ENCODE measurements around the gene MUC6. TPM values are rescaled to one million over a fixed set of nuclear protein-coding genes. Genes with fewer than 3 reads are reported as not detected.

The MUC6 gene
- total and polyA plus RNA-seq, 12 donors, result 0.01 to 0.07 TPM; not detected in 10

GRCh38 chr11:992577-992976 is 43.9 kb downstream of the MUC6 start:
- H3K27me3 ChIP-seq, result no peaks in the 10 kb centered on the region
- H3K4me3 ChIP-seq, result no peak overlapping the region
- H3K9me3 ChIP-seq, result no peaks in the 10 kb centered on the region
- ATAC-seq (no peak), DNase-seq (no peak)
- no peak for TF ChIP-seq CTCF (IDR thresholded peaks at IDR 0.05)
- peaks cover 0 to 4% (median 0%) of the 10 kb centered on the region in 9 donors for H3K4me1 ChIP-seq
- 92 to 95% methylated on average over 16 of the region's 16 CpGs for WGBS, 2 donors
- H3K27ac ChIP-seq, result no peak overlapping the region
- intact Hi-C loops (cut with DNase I), result no loop called here
- H3K36me3 ChIP-seq, result peaks cover 0 to 92% (median 52%) of the 10 kb centered on the region in 9 donors

GRCh38 chr11:991711-992307 is 44.7 kb downstream of the MUC6 start:
- intact Hi-C loops (cut with DNase I), result no loop called here
- no peak overlapping the region for H3K27ac ChIP-seq
- ATAC-seq (no peak), DNase-seq (no peak)
- peaks cover 0 to 92% (median 53%) of the 10 kb centered on the region in 9 donors for H3K36me3 ChIP-seq
- H3K4me1 ChIP-seq, result peaks cover 0 to 6% (median 0%) of the 10 kb centered on the region in 9 donors
- no peak overlapping the region for H3K4me3 ChIP-seq
- no peaks in the 10 kb centered on the region for H3K27me3 ChIP-seq
- WGBS, 2 donors, result 84 to 85% methylated on average over 24 of the region's 24 CpGs
- H3K9me3 ChIP-seq, result no peaks in the 10 kb centered on the region
- TF ChIP-seq CTCF (IDR thresholded peaks at IDR 0.05), result no peak

- H3K27me3 ChIP-seq, result no peaks in the 10 kb centered on the region
- no peaks in the 10 kb centered on the region for H3K9me3 ChIP-seq
- intact Hi-C loops (cut with DNase I), result no loop called here
- no peak for DNase-seq
- peaks cover 0 to 13% (median 0%) of the 10 kb centered on the region in 9 donors for H3K4me1 ChIP-seq
- 85 to 90% methylated on average over 12 of the region's 12 CpGs for WGBS, 2 donors
- no peak for ATAC-seq
- H3K4me3 ChIP-seq, result no peak overlapping the region
- no peak overlapping the region for H3K27ac ChIP-seq
- peaks cover 0 to 92% (median 60%) of the 10 kb centered on the region in 9 donors for H3K36me3 ChIP-seq
- TF ChIP-seq CTCF (IDR thresholded peaks at IDR 0.05), result no peak
Observed at GRCh38 chr11:991034-991433, 45.5 kb downstream of the MUC6 start.

- WGBS, 2 donors, result 84 to 85% methylated on average over 10 of the region's 10 CpGs
- DNase-seq (no peak), ATAC-seq (no peak)
- Histone ChIP-seq H3K4me3 (no peak overlapping the region), H3K27ac (no peak overlapping the region), H3K9me3 (no peaks in the 10 kb centered on the region), H3K27me3 (no peaks in the 10 kb centered on the region), H3K36me3 (peaks cover 0 to 94% (median 64%) of the 10 kb centered on the region in 9 donors), H3K4me1 (peaks cover 0 to 10% (median 0%) of the 10 kb centered on the region in 9 donors)
- intact Hi-C loops (cut with DNase I), result no loop called here
- TF ChIP-seq CTCF (IDR thresholded peaks at IDR 0.05), result no peak
Observed at GRCh38 chr11:990101-990500, 46.4 kb downstream of the MUC6 start.

All from heart right ventricle (tissue), 16 donors.